ACHN (cell line): ENCODE data around the gene KRTAP29-1.
"Not testable (repeated sequence)": the region's sequence is repeated elsewhere in the genome, so short reads cannot be mapped to it uniquely, and the experiment has no call there.

ENCODE experiments used
- DNase-seq: peaks from one replicate; pipeline ENCODE4 v3.0.0-alpha.2; 2015
- in situ Hi-C: cut with HindIII; loops from 2 replicates; pipeline ENCODE4 v1.10.0; 2017; ENCODE audit warnings: low sequenced_read_pairs, low pct_ligation_motif_present, low pct_unique_long_range_greater_than_20kb

Gene KRTAP29-1

DNA sequence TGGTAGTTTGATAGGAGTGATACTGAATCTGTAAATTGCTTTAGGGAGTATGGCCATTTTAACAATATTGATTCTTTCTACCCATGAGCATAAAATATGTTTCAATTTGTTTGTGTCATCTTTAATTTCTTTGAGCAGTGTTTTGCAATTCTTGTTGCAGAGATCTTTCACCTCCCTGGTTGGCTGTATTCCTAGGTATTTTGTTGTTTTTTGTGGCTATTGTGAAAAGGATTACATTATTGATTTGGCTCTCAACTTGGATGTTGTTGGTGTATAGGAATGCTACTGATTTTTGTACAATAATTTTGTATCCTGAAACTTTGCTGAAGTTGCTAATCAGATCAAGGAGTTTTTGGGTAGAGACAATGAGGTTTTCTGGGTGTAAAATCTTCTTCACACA is 44.2 kb downstream of the KRTAP29-1 start:
- in situ Hi-C loops = no loop called here
- DNase-seq = no peak

DNA sequence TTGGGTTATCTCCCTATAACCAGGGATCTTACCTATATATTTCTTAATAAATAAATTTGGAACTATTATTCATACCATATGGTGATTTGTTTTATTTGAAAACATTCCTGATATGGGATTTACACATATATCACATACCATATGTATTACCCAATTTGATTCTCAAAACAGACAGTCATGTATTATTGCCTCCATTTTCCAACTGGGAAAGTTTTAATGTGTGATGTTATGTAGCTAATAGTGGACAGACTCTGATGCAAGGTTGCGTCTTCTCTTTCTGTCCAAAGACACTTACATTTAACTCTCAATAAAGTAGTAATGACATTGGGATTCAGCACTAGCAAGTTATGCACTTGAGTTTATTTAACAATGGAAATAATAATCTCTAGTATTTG is 46.4 kb downstream of the KRTAP29-1 start:
- in situ Hi-C loops = no loop called here
- no peak for DNase-seq

DNA sequence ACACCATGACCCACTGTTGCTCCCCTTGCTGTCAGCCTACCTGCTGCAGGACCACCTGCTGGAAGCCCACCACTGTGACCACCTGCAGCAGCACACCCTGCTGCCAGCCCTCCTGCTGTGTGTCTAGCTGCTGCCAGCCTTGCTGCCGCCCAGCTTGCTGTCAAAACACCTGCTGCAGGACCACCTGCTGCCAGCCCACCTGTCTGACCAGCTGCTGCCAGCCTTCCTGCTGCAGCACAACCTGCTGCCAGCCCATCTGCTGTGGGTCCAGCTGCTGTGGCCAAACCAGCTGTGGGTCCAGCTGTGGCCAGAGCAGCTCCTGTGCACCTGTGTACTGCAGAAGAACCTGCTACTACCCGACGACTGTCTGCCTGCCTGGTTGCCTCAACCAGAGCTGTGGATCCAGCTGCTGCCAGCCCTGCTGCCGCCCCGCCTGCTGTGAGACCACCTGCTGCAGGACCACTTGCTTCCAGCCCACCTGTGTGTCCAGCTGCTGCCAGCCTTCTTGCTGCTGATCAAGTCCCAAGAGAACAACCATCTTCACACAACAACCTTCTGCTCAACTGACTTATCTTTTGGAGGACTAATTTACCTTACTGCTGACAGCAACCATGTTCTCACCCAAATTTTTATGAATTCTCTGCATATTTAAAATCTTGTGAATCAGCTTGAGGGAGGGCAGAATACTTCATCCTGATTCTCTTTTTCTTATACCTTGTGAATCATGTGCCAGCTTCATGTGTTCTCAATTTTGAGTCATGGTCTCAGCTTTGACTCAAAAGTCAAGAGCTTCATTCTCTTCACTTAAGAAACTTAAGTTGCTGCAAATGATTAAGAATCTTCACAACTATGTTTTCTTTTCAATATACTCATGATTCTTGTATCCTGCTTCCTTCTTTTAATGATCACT is 47.0 kb downstream of the KRTAP29-1 start, which contains the start of gene KRTAP9-9:
KRTAP9-9 (plus strand) TSS at position 4 of the 910 bp plus-strand sequence.
- in situ Hi-C loops, DNase-seq: not testable (repeated sequence)

DNA sequence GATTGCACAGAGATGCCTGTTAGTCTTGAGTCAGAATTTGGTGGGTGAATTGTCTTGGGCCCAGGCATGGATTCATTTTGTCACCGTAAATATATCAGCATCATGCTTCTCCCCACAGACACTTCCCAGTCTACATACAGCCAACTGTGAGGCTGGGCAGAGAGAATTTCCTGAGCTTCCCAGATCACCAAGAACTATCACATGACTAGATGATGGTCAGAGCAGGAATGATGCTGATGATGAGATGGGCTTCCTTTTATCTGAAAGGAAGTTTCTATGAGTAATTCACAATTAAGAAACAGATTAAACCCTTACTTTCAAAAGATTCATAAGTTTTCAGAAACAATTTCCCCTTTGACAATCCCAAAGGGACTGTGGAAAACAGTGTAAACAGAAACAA is 47.8 kb downstream of the KRTAP29-1 start:
- DNase-seq = no peak
- in situ Hi-C loops = no loop called here
